Calu3 (cell line): ENCODE measurements around the gene CLDN19. TPM values are rescaled to one million over a fixed set of nuclear protein-coding genes. Genes with fewer than 3 reads are reported as not detected.

Source experiments
- BruUV-seq: library from RNA; stranded (reverse); fragments of 400-500 nt; replicated peaks from 2 replicates; lab custom pipeline; 2021; lab: Mats Ljungman, UMichigan
- CTCF ChIA-PET: fragments of 300-600 bp; sonication (Branson Sonifier 250); formaldehyde crosslinking; loops from one replicate; lab custom pipeline; 2022; ENCODE audit warnings: antibody characterized with exemption; lab: Charles Lee
- DNase-seq: peaks from one replicate; pipeline ENCODE4 v3.0.0; 2022
- H3K27ac Mint-ChIP-seq: one replicate; pipeline ENCODE4 v1.8.0; 2022; ENCODE audit warnings: mixed read lengths; ENCODE audit not compliant: unreplicated experiment
- H3K27me3 Mint-ChIP-seq: one replicate; pipeline ENCODE4 v1.8.0; 2022; ENCODE audit warnings: mixed read lengths; ENCODE audit not compliant: unreplicated experiment
- H3K36me3 Mint-ChIP-seq: one replicate; pipeline ENCODE4 v1.8.0; 2022; ENCODE audit warnings: mild to moderate bottlenecking, moderate library complexity, mixed read lengths; ENCODE audit not compliant: insufficient read depth, unreplicated experiment
- H3K4me1 Mint-ChIP-seq: one replicate; pipeline ENCODE4 v1.8.0; 2022; ENCODE audit warnings: mild to moderate bottlenecking, low read depth, mixed read lengths; ENCODE audit not compliant: unreplicated experiment
- H3K4me3 Mint-ChIP-seq: one replicate; pipeline ENCODE4 v1.8.0; 2022; ENCODE audit warnings: mild to moderate bottlenecking, low read depth, moderate library complexity, mixed read lengths; ENCODE audit not compliant: unreplicated experiment
- H3K9me3 Mint-ChIP-seq: one replicate; pipeline ENCODE4 v1.8.0; 2022; ENCODE audit warnings: low read depth, mixed read lengths; ENCODE audit not compliant: unreplicated experiment
- CTCF ChIP-seq: fragments of 200-600 bp; IDR thresholded peaks from one replicate; pipeline ENCODE4 v1.8.0; 2022; ENCODE audit warnings: antibody characterized with exemption; ENCODE audit not compliant: unreplicated experiment
- intact Hi-C: fragments of 100-400 bp; cut with micrococcal nuclease; formaldehyde crosslinking; loops from one replicate; pipeline ENCODE4 v1.10.0; 2022; ENCODE audit not compliant: unreplicated experiment
- total RNA-seq: library from RNA; stranded (reverse); gene quantifications from 2 replicates; pipeline ENCODE4 v1.2.3, GENCODE V29; 2022

CLDN19 gene
- total RNA-seq, 1 experiment from 2014 or later, result not detected

GRCh38 chr1:42769811-42770210, 29.8 kb upstream of the CLDN19 start:
- intact Hi-C loops, result no loop called here
- H3K36me3 Mint-ChIP-seq, result peaks cover 6% of the 10 kb centered on the region
- H3K4me1 Mint-ChIP-seq, result peaks cover 9% of the 10 kb centered on the region
- H3K27me3 Mint-ChIP-seq, result no peaks in the 10 kb centered on the region
- H3K9me3 Mint-ChIP-seq, result no peaks in the 10 kb centered on the region
- no TSS peak for BruUV-seq
- no peak for TF ChIP-seq CTCF
- CTCF ChIA-PET, result no interaction called here
- no peak overlapping the region for H3K27ac Mint-ChIP-seq
- DNase-seq, result no peak
- H3K4me3 Mint-ChIP-seq, result no peak overlapping the region

- BruUV-seq, result no TSS peak
- DNase-seq, result no peak
- no peak for TF ChIP-seq CTCF
- Mint-ChIP-seq H3K4me1 (peaks cover 9% of the 10 kb centered on the region), H3K27ac (no peak overlapping the region), H3K9me3 (no peaks in the 10 kb centered on the region), H3K4me3 (no peak overlapping the region), H3K36me3 (peaks cover 6% of the 10 kb centered on the region), H3K27me3 (no peaks in the 10 kb centered on the region)
- CTCF ChIA-PET, result interaction anchor here (0.6 kb wide), 1 partner anchor 12 kb away, joined by 4 read pairs; no protein-coding TSS in a partner anchor
- intact Hi-C loops, result no loop called here
Observed at GRCh38 chr1:42768172-42768571, 28.1 kb upstream of the CLDN19 start.

GRCh38 chr1:42767510-42768000, 27.5 kb upstream of the CLDN19 start:
- CTCF ChIA-PET, result interaction anchor here (0.6 to 1.6 kb wide), 5 partner anchors 13 to 306 kb away, joined by 3 to 5 read pairs (median 4); partner anchors contain the start of genes ERMAP and YBX1
- intact Hi-C loops, result no loop called here
- TF ChIP-seq CTCF, result no peak
- DNase-seq, result no peak
- no peak overlapping the region for H3K4me3 Mint-ChIP-seq
- H3K27me3 Mint-ChIP-seq, result no peaks in the 10 kb centered on the region
- peaks cover 9% of the 10 kb centered on the region for H3K4me1 Mint-ChIP-seq
- no peaks in the 10 kb centered on the region for H3K9me3 Mint-ChIP-seq
- peaks cover 6% of the 10 kb centered on the region for H3K36me3 Mint-ChIP-seq
- BruUV-seq, result no TSS peak
- peak overlapping the region; percentile 58 for H3K27ac Mint-ChIP-seq

- peak; percentile 99 for DNase-seq
- H3K4me3 Mint-ChIP-seq, result no peak within 1 kb of the TSS
- H3K9me3 Mint-ChIP-seq, result no peaks in the 10 kb centered on the region
- no peaks in the 10 kb centered on the region for H3K27me3 Mint-ChIP-seq
- peaks cover 9% of the 10 kb centered on the region for H3K4me1 Mint-ChIP-seq
- CTCF ChIA-PET, result interaction anchor here (0.6 to 1.6 kb wide), 11 partner anchors 11 to 431 kb away, joined by 3 to 8 read pairs (median 4); partner anchors contain the start of genes ERMAP and YBX1
- BruUV-seq, result no TSS peak
- intact Hi-C loops, result no loop called here
- TF ChIP-seq CTCF, result no peak
- peaks cover 6% of the 10 kb centered on the region for H3K36me3 Mint-ChIP-seq
- H3K27ac Mint-ChIP-seq, result peak within 1 kb of the TSS; percentile 58
Observed at GRCh38 chr1:42766741-42767509, 26.9 kb upstream of the CLDN19 start, which contains the start of the genes C1orf50 and P3H1. Gene C1orf50 (plus strand): TSS chr1:42767249. CDS start chr1:42767312, 63 bp downstream. Gene P3H1 (minus strand): TSS chr1:42767028. CDS start chr1:42766971, 57 bp downstream.
